ENCODE data around the gene SENP2. TPM values are rescaled to one million over a fixed set of nuclear protein-coding genes. Genes with fewer than 3 reads are reported as not detected.

Gene SENP2
- total RNA-seq, 1 experiment from 2014 or later: 36.1 TPM

DNA sequence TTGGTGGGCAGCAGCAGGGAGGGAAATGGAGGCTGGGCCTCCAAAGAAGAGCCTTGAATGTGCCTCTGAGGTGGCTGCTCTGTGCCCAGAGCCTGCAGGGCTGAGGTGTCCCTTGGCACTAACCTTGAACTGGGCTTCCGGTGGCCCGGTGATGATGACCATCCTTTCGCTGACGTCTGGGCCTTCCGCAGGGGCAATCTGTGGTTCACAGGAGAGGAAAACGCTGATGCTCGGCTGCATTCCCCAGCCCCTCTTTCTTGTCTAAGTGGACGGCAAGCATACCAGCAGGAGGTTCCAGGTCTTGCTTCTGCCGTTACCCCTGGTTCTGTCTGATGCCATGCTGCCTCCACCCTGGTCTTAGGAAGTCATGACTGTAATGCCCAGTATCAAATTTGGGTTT is 65.9 kb downstream of the SENP2 start:
- Histone ChIP-seq H3K4me3 (replicated peaks in 1 of 2; ENCODE audit: low read depth in 1 of 2, low read length in 2 of 2) (no peak overlapping the region), H3K9ac (ENCODE audit: low read length) (no peak overlapping the region), H3K4me1 (ENCODE audit: control insufficient read depth in 1 of 2, insufficient read depth in 2 of 2, low read length in 2 of 2) (no peaks in the 10 kb centered on the region), H3K4me2 (ENCODE audit: low read length) (no peak overlapping the region), H3K27ac (ENCODE audit: low read depth, low read length) (no peak overlapping the region), H3K9me3 (ENCODE audit: control insufficient read depth in 1 of 2, insufficient read depth in 1 of 2, low read depth in 1 of 2, low read length in 2 of 2) (no peaks in the 10 kb centered on the region), H2AFZ (ENCODE audit: low read depth, low read length, poor library complexity, severe bottlenecking) (no peak overlapping the region), H3K27me3 (ENCODE audit: insufficient read depth, low read length) (no peaks in the 10 kb centered on the region), H3K9me2 (ENCODE audit: insufficient read depth) (no peaks in the 10 kb centered on the region), H4K20me1 (ENCODE audit: insufficient read depth) (no peaks in the 10 kb centered on the region), H3K79me2 (ENCODE audit: insufficient read depth, low read length) (no peaks in the 10 kb centered on the region), H3K36me3 (ENCODE audit: control insufficient read depth in 1 of 2, insufficient read depth in 2 of 2, low read length in 2 of 2) (peaks cover 39 to 42% of the 10 kb centered on the region in 2 experiments)
- no TSS peak for BruUV-seq (replicated peaks)
- DNase-seq (ENCODE audit: low read depth, low spot score) (no peak), ATAC-seq (no peak)
- POLR2A ChIA-PET: no interaction called here
- CTCF ChIA-PET: interaction anchor here (1.9 kb wide), 1 partner anchor 8 kb away, joined by 7 read pairs; no protein-coding TSS in a partner anchor
- intact Hi-C loops (cut with micrococcal nuclease): no loop called here
- TF ChIP-seq, protein P1, sequence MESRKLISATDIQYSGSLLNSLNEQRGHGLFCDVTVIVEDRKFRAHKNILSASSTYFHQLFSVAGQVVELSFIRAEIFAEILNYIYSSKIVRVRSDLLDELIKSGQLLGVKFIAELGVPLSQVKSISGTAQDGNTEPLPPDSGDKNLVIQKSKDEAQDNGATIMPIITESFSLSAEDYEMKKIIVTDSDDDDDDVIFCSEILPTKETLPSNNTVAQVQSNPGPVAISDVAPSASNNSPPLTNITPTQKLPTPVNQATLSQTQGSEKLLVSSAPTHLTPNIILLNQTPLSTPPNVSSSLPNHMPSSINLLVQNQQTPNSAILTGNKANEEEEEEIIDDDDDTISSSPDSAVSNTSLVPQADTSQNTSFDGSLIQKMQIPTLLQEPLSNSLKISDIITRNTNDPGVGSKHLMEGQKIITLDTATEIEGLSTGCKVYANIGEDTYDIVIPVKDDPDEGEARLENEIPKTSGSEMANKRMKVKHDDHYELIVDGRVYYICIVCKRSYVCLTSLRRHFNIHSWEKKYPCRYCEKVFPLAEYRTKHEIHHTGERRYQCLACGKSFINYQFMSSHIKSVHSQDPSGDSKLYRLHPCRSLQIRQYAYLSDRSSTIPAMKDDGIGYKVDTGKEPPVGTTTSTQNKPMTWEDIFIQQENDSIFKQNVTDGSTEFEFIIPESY (IDR thresholded peaks at IDR 0.05; ENCODE audit: extremely low read depth, insufficient replicate concordance, low read length): no peak
- TF ChIP-seq CEBPB (IDR thresholded peaks at IDR 0.05; ENCODE audit: low read depth): no peak
- no peak for TF ChIP-seq SIN3A (IDR thresholded peaks at IDR 0.05; ENCODE audit: low read depth)
- TF ChIP-seq EZH2phosphoT487 (IDR thresholded peaks at IDR 0.05; ENCODE audit: borderline replicate concordance): no peak
- TF ChIP-seq SRF (IDR thresholded peaks at IDR 0.05; ENCODE audit: low read depth): no peak
- no peak for TF ChIP-seq CBX3 (IDR thresholded peaks at IDR 0.05; ENCODE audit: low read depth)
- no peak for TF ChIP-seq ZNF274 (IDR thresholded peaks at IDR 0.05; ENCODE audit: low read depth, low read length)
- RAD21 ChIA-PET (ENCODE audit: low non-redundant PET in 1 of 2, low total read pairs in 2 of 2, uncharacterized antibody in 2 of 2, unreplicated experiment in 2 of 2): no interaction called here
